Activated CD8-positive, alpha-beta memory T cell treated with anti-CD3 and anti-CD28 coated beads, Interleukin-2, amount 50 U/mL, for 24 hours (primary cell): ENCODE measurements around the gene SLC9A3.
"Not testable (repeated sequence)": the region's sequence is repeated elsewhere in the genome, so short reads cannot be mapped to it uniquely, and the experiment has no call there.

Source experiments
- DNase-seq: peaks from one replicate; pipeline ENCODE4 v3.0.0-alpha.2; 2020; ENCODE audit errors: extremely low read depth

Gene SLC9A3

GRCh38 chr5:507986-508575 lies 16.2 kb downstream of the SLC9A3 start:
- DNase-seq = not testable (repeated sequence)

GRCh38 chr5:505951-506525 lies 18.2 kb downstream of the SLC9A3 start:
- DNase-seq = no peak

- no peak for DNase-seq
Measured at GRCh38 chr5:504326-505154, 19.7 kb downstream of the SLC9A3 start.

GRCh38 chr5:502325-503079 lies 21.7 kb downstream of the SLC9A3 start:
- no peak for DNase-seq

DNA sequence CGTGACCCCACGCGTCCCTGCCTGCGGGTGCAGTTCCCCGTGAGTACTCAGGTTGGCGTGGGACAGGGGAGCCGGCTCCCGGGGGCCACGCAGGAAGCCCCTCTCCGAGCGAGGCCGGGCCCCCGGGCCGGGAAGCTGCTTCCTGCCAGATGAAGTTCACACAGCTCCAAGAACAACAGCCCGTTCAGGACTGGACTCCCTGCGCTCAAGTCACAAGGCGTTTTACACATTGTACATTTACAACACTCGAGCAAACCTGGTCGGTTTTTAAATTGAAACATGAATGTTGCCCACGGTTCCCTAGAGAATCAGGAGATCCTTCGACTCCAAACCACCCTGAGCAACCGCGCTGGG lies 22.4 kb downstream of the SLC9A3 start:
- DNase-seq = no peak

DNA sequence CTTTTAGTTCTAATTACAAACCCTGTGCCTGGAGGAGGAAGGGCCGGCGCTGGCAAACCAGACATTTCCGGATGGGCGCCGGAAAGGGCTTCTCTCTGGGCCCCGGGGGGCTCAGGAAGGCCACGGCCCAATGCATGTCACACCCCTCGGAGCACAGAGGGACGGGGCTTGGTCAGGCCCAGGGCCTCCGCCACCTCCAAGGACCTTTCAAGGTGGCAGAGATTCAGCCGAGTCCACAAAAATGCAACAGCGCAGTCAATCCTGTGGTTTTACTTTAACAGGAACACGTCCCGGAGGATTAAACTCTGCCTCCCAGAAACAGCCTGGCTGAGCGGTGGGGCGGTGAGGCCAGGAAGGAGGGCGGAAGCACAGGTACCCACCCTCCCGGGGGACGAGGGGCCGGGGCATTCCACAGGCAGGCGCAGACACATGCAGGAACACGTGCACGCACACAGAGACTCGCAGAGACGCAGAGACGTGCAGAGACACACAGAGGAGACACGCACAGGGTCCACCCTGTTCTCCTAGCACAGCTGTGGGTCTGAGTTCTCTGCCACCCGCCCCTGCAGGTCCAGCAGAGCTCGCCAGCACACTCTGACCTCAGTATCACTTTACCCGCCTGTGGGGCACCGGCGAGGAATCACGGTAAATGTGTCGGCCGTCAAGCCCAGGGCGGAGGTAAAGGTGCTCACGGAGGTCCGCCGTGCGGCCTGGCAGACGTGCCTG lies 23.0 kb downstream of the SLC9A3 start:
- DNase-seq = no peak

- DNase-seq = no peak
Measured at GRCh38 chr5:500491-500890, 23.8 kb downstream of the SLC9A3 start.

DNA sequence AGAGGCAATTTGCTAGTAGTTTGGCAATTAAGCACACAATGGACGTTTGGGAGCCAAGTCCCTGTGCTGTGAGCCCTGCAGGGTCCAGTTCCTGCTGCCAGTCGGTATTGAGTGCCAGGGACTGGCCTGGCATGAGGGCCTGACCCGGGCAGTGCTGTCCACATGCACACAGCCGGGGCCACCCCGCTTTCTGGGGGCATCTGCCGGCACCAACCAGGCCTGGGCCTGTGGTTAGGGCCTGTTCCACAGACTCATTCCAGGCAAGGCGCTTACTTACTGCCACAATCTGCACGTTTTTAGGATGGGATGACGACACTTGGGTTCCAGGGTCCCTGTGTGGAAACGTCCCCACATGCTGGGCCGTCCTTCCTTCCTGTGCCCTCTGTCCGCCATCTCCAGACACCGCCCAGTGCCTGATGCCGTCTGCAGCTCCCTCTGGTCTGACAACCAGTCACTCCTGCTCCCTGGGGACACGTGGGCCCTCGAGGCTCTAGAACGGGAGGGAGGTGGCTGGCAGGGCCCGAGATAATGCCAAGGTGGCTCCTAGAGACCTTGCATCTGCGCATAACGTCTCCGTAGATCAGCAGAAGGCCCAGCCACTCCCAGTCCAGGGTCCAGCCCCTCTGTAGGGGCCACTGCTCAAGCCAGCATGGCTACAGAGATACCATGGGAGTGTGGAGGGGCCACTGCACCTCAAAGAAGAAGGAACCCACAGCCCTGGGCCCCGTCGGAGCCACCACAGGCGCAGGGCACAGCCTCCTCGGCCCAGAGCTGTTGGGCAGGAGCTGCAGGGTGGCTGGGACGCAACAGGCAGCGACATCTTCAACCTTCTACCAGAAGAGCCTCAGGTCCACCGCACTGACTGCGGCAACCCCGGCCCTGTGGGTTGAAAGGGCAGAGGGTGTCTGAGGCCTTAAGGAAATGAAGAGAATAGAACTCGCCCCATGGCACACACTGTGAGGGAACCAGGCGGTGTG lies 24.7 kb downstream of the SLC9A3 start:
- DNase-seq = no peak

- DNase-seq = no peak
Measured at GRCh38 chr5:497871-498509, 26.3 kb downstream of the SLC9A3 start.

DNA sequence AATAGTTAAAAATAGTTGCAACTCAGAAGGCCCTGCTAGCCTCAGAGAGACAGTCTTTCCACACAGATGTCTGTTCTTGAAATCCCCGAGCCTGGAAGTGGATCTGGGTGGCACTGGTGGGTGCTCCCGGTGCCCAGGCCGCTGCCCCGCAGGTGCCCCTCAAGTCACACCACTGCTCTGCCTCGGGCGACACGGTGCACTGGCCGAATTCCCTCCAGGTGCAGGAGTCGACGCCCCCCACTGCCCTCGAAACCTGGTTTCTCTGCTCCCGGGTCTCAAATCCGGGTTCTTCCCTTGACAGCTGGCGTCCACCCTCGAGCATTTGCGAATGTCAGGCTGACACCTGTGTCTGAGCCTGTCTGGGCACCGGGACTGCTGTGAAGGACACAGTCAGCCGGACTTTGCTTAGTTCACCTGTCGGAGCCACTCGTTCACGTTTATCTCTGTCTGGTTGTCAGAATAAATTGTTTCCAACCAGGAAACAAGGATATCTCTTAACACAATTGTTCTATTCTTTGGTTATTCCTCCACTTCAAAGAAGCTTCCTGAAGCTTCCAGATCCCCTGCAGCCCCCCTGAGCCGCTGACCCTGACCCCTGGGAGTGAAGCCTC lies 27.1 kb downstream of the SLC9A3 start:
- DNase-seq = no peak

- no peak for DNase-seq
Measured at GRCh38 chr5:496028-496427, 28.2 kb downstream of the SLC9A3 start.

GRCh38 chr5:494667-495255 lies 29.5 kb downstream of the SLC9A3 start:
- DNase-seq = no peak

DNA sequence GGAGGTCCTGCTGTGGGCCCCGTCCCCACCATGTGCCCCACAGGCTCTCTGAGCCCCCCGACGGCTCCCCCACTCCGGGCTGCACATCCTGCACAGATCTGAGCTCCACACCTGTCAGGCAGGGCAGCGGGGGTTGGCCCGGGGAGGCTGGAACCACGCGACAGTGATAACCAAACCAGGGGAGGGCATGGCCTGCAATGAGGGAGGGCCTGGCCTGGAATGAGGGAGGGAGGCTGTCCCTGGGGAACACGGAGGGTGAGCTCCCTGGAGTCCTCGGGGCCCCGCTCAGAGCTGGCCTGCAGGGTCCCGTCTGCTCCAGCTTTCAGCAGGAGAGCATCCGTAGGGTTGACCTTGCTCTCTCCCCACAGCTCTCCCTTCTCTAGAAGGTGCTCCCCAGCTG lies 30.5 kb downstream of the SLC9A3 start:
- DNase-seq = no peak

- no peak for DNase-seq
Measured at GRCh38 chr5:493119-493701, 31.0 kb downstream of the SLC9A3 start.

DNA sequence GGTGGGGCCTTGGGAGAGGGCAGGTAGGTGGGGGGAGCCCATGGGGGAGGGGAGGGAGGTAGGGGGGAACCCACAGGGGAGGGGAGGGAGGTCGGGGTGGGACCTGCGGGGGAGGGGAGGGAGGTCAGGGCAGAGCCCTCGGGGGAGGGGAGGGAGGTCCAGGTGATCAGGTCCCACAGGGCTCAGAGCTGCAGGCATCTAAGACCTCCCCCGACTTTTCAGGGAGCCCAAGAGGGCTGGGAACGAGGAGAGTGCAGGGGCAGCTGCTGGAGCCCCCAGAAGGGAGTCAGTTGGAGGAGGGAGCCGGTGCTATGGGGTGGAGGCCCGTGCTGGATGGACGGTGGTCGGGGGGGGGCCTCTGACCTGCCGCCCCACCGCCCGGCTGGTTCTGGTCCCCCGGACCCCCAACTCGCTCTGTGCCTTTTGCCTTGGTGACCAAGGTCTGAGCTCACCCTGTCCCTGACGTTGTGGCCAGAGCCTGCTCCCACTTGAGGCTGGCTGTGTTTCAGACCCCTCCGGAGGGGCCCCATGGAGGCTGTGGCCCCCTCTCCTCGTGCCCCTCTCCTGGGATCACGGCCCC lies 31.8 kb downstream of the SLC9A3 start:
- DNase-seq = no peak

GRCh38 chr5:491856-492155 lies 32.4 kb downstream of the SLC9A3 start:
- no peak for DNase-seq

GRCh38 chr5:491119-491855 lies 33.0 kb downstream of the SLC9A3 start:
- no peak for DNase-seq
